Panc1 (cell line): ENCODE measurements around the gene TBC1D10A.

Experiments
- CTCF ChIP-seq: fragments of 450-650 bp; IDR thresholded peaks from 2 replicates; pipeline ENCODE4 v1.5.1; 2017; ENCODE audit warnings: mild to moderate bottlenecking
- POLR2AphosphoS5 ChIP-seq: IDR thresholded peaks from 2 replicates; pipeline ENCODE4 v1.6.1; 2012; ENCODE audit warnings: mild to moderate bottlenecking, low read depth, low read length, moderate library complexity
- SIN3A ChIP-seq: IDR thresholded peaks from 2 replicates; pipeline ENCODE4 v1.6.1; 2012; ENCODE audit warnings: low read depth, mild to moderate bottlenecking, low read length, moderate library complexity, borderline replicate concordance; ENCODE audit not compliant: insufficient read depth
- TCF7L2 ChIP-seq: IDR thresholded peaks from 2 replicates; pipeline ENCODE4 v1.6.1; 2011; ENCODE audit warnings: mild to moderate bottlenecking, low read depth, low read length, inconsistent platforms
- TF ChIP-seq, protein P1 (sequence below), 2 experiments: IDR thresholded peaks; 2 replicates each; pipeline ENCODE4 v1.6.1; 2011 to 2012; ENCODE audit warnings: low read depth in 2 of 2, control low read depth in 1 of 2, low read length in 1 of 2, mild to moderate bottlenecking in 1 of 2, moderate library complexity in 1 of 2; ENCODE audit not compliant: insufficient read depth in 1 of 2

DNA sequence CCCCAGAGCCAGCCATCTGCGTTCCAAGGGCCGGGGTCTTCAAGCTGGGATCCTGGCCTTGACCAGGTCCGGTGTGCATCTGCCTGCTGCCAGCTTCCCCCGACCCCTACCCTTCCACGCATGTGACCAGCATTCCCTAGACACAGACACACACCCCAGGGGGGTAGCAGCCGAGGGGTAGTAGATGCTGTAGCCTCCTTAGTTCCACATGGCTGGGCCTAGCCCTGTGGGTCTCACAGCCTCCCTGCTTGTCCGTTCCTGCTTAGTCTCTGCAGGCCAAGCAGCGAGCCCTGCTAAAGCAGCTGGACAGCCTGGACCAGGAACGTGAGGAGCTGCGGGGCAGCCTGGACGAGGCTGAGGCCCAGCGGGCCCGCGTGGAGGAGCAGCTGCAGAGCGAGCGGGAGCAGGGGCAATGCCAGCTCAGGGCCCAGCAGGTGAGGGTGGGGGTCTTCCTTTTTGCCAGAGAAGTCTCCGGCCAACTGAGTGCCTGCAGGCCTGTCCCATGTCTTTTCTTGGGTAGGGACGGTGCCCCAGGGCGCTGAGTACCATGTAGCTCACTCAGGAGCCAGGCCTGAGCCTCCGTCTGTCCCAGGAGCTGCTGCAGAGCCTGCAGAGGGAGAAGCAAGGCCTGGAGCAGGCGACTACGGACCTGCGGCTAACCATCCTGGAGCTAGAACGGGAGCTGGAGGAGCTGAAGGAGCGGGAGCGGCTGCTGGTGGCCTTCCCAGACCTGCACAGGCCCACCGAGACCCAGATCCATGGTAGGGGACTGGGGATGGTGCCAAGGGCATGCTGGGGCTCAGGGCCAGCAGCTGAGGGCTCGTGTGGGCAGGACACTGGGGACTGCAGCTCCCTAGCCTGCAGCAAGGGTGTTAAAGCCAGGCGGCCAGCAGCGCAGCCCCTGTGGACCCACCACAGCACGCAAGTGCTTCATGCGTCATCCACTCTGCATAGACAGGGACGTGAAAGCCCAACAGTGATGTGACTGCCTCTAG lies 46.9 kb upstream of the TBC1D10A start:
- no peak for TF ChIP-seq CTCF
- TF ChIP-seq POLR2AphosphoS5, result no peak
- TF ChIP-seq TCF7L2, result no peak
- no peak for TF ChIP-seq SIN3A
- TF ChIP-seq, protein P1, sequence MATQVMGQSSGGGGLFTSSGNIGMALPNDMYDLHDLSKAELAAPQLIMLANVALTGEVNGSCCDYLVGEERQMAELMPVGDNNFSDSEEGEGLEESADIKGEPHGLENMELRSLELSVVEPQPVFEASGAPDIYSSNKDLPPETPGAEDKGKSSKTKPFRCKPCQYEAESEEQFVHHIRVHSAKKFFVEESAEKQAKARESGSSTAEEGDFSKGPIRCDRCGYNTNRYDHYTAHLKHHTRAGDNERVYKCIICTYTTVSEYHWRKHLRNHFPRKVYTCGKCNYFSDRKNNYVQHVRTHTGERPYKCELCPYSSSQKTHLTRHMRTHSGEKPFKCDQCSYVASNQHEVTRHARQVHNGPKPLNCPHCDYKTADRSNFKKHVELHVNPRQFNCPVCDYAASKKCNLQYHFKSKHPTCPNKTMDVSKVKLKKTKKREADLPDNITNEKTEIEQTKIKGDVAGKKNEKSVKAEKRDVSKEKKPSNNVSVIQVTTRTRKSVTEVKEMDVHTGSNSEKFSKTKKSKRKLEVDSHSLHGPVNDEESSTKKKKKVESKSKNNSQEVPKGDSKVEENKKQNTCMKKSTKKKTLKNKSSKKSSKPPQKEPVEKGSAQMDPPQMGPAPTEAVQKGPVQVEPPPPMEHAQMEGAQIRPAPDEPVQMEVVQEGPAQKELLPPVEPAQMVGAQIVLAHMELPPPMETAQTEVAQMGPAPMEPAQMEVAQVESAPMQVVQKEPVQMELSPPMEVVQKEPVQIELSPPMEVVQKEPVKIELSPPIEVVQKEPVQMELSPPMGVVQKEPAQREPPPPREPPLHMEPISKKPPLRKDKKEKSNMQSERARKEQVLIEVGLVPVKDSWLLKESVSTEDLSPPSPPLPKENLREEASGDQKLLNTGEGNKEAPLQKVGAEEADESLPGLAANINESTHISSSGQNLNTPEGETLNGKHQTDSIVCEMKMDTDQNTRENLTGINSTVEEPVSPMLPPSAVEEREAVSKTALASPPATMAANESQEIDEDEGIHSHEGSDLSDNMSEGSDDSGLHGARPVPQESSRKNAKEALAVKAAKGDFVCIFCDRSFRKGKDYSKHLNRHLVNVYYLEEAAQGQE (IDR thresholded peaks at IDR 0.05; ENCODE audit: insufficient read depth in 1 of 2, low read depth in 2 of 2, low read length in 1 of 2), result no peak
